ENCODE results near the gene HES1. TPM values are rescaled to one million over a fixed set of nuclear protein-coding genes. Genes with fewer than 3 reads are reported as not detected.

The HES1 gene
- polyA plus RNA-seq, 5 donors: 84.7 to 142 (median 113) TPM

Other genes with a start within 250 kb of the HES1 start
- gene CPN2, start 215.2 kb downstream of the HES1 start, polyA plus RNA-seq (ENCODE audit: insufficient read depth in 1 of 5, insufficient read length in 5 of 5, low replicate concordance in 1 of 5): under 1 TPM in 1 of 5 donors, not detected in 4; 0.17 TPM
- under 1 TPM; 0.04 to 0.16 (median 0.06) TPM for gene LRRC15, start 233.6 kb downstream of the HES1 start, polyA plus RNA-seq (ENCODE audit: insufficient read depth in 1 of 5, insufficient read length in 5 of 5, low replicate concordance in 1 of 5)